ENCODE results near the gene IPO5. TPM values are rescaled to one million over a fixed set of nuclear protein-coding genes. Genes with fewer than 3 reads are reported as not detected.

Gene IPO5
- total and polyA plus RNA-seq, 2 of the 8 experiments (the other 6 are each of a cell fraction or from before 2014, with no cell fraction given): 143 to 410 TPM

GRCh38 chr13:98071316-98071715 is 117.8 kb downstream of the IPO5 start:
- Histone ChIP-seq H3K36me3 (ENCODE audit: control insufficient read depth in 2 of 4, insufficient read depth in 4 of 4, low read length in 3 of 4) (no peaks in the 10 kb centered on the region), H3K18ac (ENCODE audit: extremely low read depth, low read length) (no peak overlapping the region), H3K4me2 (ENCODE audit: insufficient read depth in 1 of 2, low read depth in 2 of 2, low read length in 2 of 2) (no peak overlapping the region), H2BK15ac (ENCODE audit: low read length) (no peak overlapping the region), H3K79me1 (ENCODE audit: low read depth, low read length) (no peaks in the 10 kb centered on the region), H3K23me2 (ENCODE audit: low read depth, low read length) (no peaks in the 10 kb centered on the region), H3K4me3 (ENCODE audit: extremely low read depth in 1 of 4, insufficient read depth in 2 of 4, low read depth in 3 of 4, low read length in 4 of 4) (no peak overlapping the region), H3K23ac (ENCODE audit: insufficient read length) (no peak overlapping the region), H3K14ac (ENCODE audit: insufficient read length) (no peak overlapping the region), H3K27ac (ENCODE audit: low read depth, low read length) (no peak overlapping the region), H2BK20ac (ENCODE audit: low read length) (no peak overlapping the region), H3K79me2 (ENCODE audit: control insufficient read depth in 1 of 2, insufficient read depth in 2 of 2, low read length in 2 of 2) (no peaks in the 10 kb centered on the region), H4K91ac (replicated peaks; ENCODE audit: insufficient read length, low read length) (no peak overlapping the region), H2BK5ac (ENCODE audit: low read depth, low read length) (no peak overlapping the region), H3K9me3 (ENCODE audit: insufficient read depth in 2 of 2, low read depth in 1 of 2, low read length in 1 of 2) (peaks cover 0 to 2% of the 10 kb centered on the region in 2 experiments; a peak in 1 of 4 replicates), H2AFZ (ENCODE audit: low read length) (no peak overlapping the region), H3K9ac (replicated peaks in 1 of 4; ENCODE audit: extremely low read depth in 1 of 4, low read depth in 3 of 4, low read length in 3 of 4) (no peak overlapping the region), H3K56ac (replicated peaks; ENCODE audit: insufficient read length, low read depth, low read length) (no peak overlapping the region), H4K20me1 (replicated peaks in 1 of 2; ENCODE audit: control insufficient read depth in 1 of 2, insufficient read depth in 2 of 2, low read length in 2 of 2) (no peaks in the 10 kb centered on the region), H3K4ac (replicated peaks; ENCODE audit: insufficient read length, low read depth, low read length) (no peak overlapping the region), H3K4me1 (replicated peaks in 1 of 4; ENCODE audit: control insufficient read depth in 3 of 4, insufficient read depth in 4 of 4, low read length in 3 of 4) (peaks cover 0 to 2% (median 0%) of the 10 kb centered on the region in 4 experiments; a peak in 1 of 7 replicates), H4K5ac (ENCODE audit: insufficient read length, low read depth, low read length) (no peak overlapping the region), H2AK5ac (ENCODE audit: low read depth, low read length) (no peak overlapping the region), H4K8ac (ENCODE audit: extremely low read depth, insufficient read depth, low read length) (no peak overlapping the region), H3K27me3 (replicated peaks in 1 of 4; ENCODE audit: control insufficient read depth in 3 of 4, extremely low read depth in 1 of 4, insufficient read depth in 3 of 4, low read length in 3 of 4) (no peaks in the 10 kb centered on the region), H2BK120ac (replicated peaks; ENCODE audit: low read depth, low read length) (no peak overlapping the region), H2BK12ac (ENCODE audit: low read depth, low read length) (no peak overlapping the region)
- 85% methylated on average over 1 of the region's 1 CpG; no CpG with 5 or more reads in 1 of the 2 experiments for WGBS, 2 experiments (ENCODE audit: extremely low coverage in 1 of 2, insufficient coverage in 1 of 2, insufficient read length in 1 of 2, insufficient replicate concordance in 2 of 2, low coverage in 1 of 2, low lambda C conversion rate in 2 of 2, missing lambda C conversion rate in 1 of 2)
- POLR2A ChIA-PET (ENCODE audit: partially characterized antibody): no interaction called here
- DNase-seq (ENCODE audit: low read depth in 1 of 2, low spot score in 2 of 2) (no peak), FAIRE-seq (no peak)
- CTCF ChIA-PET (ENCODE audit: partially characterized antibody): interaction anchor here (1.6 kb wide), 1 partner anchor 17 kb away, joined by 3 read pairs; no protein-coding TSS in a partner anchor
- TF ChIP-seq JUN (IDR thresholded peaks at IDR 0.05; ENCODE audit: low read depth, low read length) (no peak), EP300 (IDR thresholded peaks at IDR 0.05; ENCODE audit: borderline replicate concordance in 1 of 2, low read depth in 2 of 2, low read length in 2 of 2) (no peak), SP2 (IDR thresholded peaks at IDR 0.05; ENCODE audit: low read length) (no peak), SUZ12 (IDR thresholded peaks at IDR 0.05; ENCODE audit: low read length) (no peak), TBP (IDR thresholded peaks at IDR 0.05; ENCODE audit: low read depth, low read length) (no peak), KDM1A (IDR thresholded peaks at IDR 0.05; ENCODE audit: borderline replicate concordance, low read length) (no peak), POLR2A (IDR thresholded peaks at IDR 0.05; ENCODE audit: control extremely low read depth in 1 of 2, low read depth in 2 of 2, low read length in 2 of 2) (no peak), HDAC2 (IDR thresholded peaks at IDR 0.05; ENCODE audit: borderline replicate concordance in 1 of 2, low read depth in 2 of 2, low read length in 2 of 2) (no peak), SP4 (IDR thresholded peaks at IDR 0.05; ENCODE audit: low read length) (no peak), SIRT6 (IDR thresholded peaks at IDR 0.05; ENCODE audit: low read length) (no peak), FOSL1 (IDR thresholded peaks at IDR 0.05; ENCODE audit: insufficient read depth, low read depth, low read length) (no peak), GABPA (IDR thresholded peaks at IDR 0.05; ENCODE audit: borderline replicate concordance, insufficient read depth, low read length) (no peak)
